Endothelial cell (in vitro differentiated cells): Measurements from ENCODE around the gene SYNGR2. TPM values are rescaled to one million over a fixed set of nuclear protein-coding genes. Genes with fewer than 3 reads are reported as not detected.
A peak's percentile ranks its signal among the peaks of the same experiment; 100 is the strongest.

Source experiments
- DNase-seq: peaks from one replicate; pipeline ENCODE4 v3.0.0; 2021; ENCODE audit warnings: low spot score
- H3K27ac Mint-ChIP-seq: one replicate; pipeline ENCODE4 v1.8.0; 2021; ENCODE audit warnings: mixed read lengths, inconsistent platforms; ENCODE audit not compliant: unreplicated experiment
- H3K27me3 Mint-ChIP-seq: one replicate; pipeline ENCODE4 v1.8.0; 2021; ENCODE audit warnings: mild to moderate bottlenecking, moderate library complexity, mixed read lengths, inconsistent platforms; ENCODE audit not compliant: unreplicated experiment
- H3K36me3 Mint-ChIP-seq: one replicate; pipeline ENCODE4 v1.8.0; 2021; ENCODE audit warnings: mild to moderate bottlenecking, low read depth, mixed read lengths, inconsistent platforms; ENCODE audit not compliant: unreplicated experiment
- H3K4me1 Mint-ChIP-seq: one replicate; pipeline ENCODE4 v1.8.0; 2021; ENCODE audit warnings: mild to moderate bottlenecking, mixed read lengths, inconsistent platforms; ENCODE audit not compliant: unreplicated experiment
- H3K4me3 Mint-ChIP-seq: one replicate; pipeline ENCODE4 v1.8.0; 2021; ENCODE audit warnings: mild to moderate bottlenecking, mixed read lengths, inconsistent platforms; ENCODE audit not compliant: unreplicated experiment
- H3K9me3 Mint-ChIP-seq: one replicate; pipeline ENCODE4 v1.8.0; 2021; ENCODE audit warnings: mixed read lengths, inconsistent platforms; ENCODE audit not compliant: unreplicated experiment
- CTCF ChIP-seq: fragments of 200-600 bp; sonication (generic); IDR thresholded peaks from one replicate; pipeline ENCODE4 v1.5.0; 2021; ENCODE audit warnings: antibody characterized with exemption; ENCODE audit not compliant: unreplicated experiment
- total RNA-seq: library from RNA; stranded (reverse); fragmentation: NEBNext Ultra II Directional; extraction: Animal tissue kit (Norgen Biotek cat#: 25700); gene quantifications from one replicate; pipeline ENCODE4 v1.2.1, GENCODE V29; 2021; ENCODE audit not compliant: unreplicated experiment

SYNGR2 gene
- total RNA-seq, 1 donor from 2014 or later, result 72.6 TPM

GRCh38 chr17:78172249-78173051 lies 4.1 kb downstream of the SYNGR2 start:
- H3K27me3 Mint-ChIP-seq, result peaks cover 6% of the 10 kb centered on the region
- no peak for TF ChIP-seq CTCF
- H3K36me3 Mint-ChIP-seq, result peaks cover 15% of the 10 kb centered on the region
- H3K4me3 Mint-ChIP-seq, result no peak overlapping the region
- DNase-seq, result no peak
- H3K9me3 Mint-ChIP-seq, result no peaks in the 10 kb centered on the region
- peaks cover 10% of the 10 kb centered on the region for H3K4me1 Mint-ChIP-seq
- H3K27ac Mint-ChIP-seq, result no peak overlapping the region

GRCh38 chr17:78173097-78173715 lies 4.8 kb downstream of the SYNGR2 start:
- H3K27me3 Mint-ChIP-seq, result peaks cover 5% of the 10 kb centered on the region
- no peak for DNase-seq
- H3K4me1 Mint-ChIP-seq, result peaks cover 10% of the 10 kb centered on the region
- no peaks in the 10 kb centered on the region for H3K9me3 Mint-ChIP-seq
- H3K4me3 Mint-ChIP-seq, result peak overlapping the region; percentile 67
- TF ChIP-seq CTCF, result no peak
- H3K36me3 Mint-ChIP-seq, result peaks cover 15% of the 10 kb centered on the region
- H3K27ac Mint-ChIP-seq, result no peak overlapping the region

DNA sequence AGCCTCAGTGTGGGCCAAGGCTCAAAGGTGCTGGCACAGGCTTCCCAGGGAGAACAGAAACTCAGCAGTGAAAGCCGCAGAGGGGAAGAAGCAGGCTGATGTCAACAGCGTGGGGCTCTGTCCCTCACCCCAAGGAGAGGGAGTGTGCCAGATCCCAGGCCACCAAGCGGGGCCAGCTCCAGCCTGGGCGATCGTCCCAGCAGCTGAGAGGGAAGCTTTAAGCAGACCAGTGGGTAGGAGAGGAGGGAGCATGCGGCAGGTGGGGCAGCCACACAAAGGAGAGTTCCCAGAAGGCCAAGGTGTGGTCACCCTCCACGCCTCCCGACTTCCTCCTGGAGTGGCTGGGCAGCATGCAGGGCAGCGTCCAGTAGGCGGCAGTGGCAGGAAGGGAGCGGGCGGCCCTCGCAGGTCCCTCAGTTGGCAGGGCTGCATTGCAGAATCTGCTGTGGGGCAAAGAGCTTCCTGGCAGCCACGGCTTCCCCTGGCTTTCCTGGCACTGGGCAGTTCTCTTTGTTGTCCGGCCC lies 6.0 kb downstream of the SYNGR2 start:
- Mint-ChIP-seq H3K36me3 (peaks cover 15% of the 10 kb centered on the region), H3K4me1 (peaks cover 10% of the 10 kb centered on the region)
- DNase-seq, result no peak

GRCh38 chr17:78174870-78175642 lies 6.7 kb downstream of the SYNGR2 start:
- TF ChIP-seq CTCF, result peak; percentile 17
- Mint-ChIP-seq H3K36me3 (peaks cover 15% of the 10 kb centered on the region), H3K4me1 (peaks cover 10% of the 10 kb centered on the region), H3K27ac (no peak overlapping the region), H3K27me3 (peaks cover 5% of the 10 kb centered on the region), H3K4me3 (no peak overlapping the region), H3K9me3 (no peaks in the 10 kb centered on the region)
- no peak for DNase-seq

More for the DNA sequence above, 6.0 kb downstream of the SYNGR2 start:
- no peak for TF ChIP-seq CTCF
- Mint-ChIP-seq H3K27ac (no peak overlapping the region), H3K9me3 (no peaks in the 10 kb centered on the region), H3K27me3 (peaks cover 5% of the 10 kb centered on the region), H3K4me3 (no peak overlapping the region)
